Smooth muscle cell of the brain vasculature (primary cell): Measurements from ENCODE around the gene CFAP45.

Experiments used
- DNase-seq: peaks from one replicate; pipeline ENCODE4 v3.0.0-alpha.2; 2012; ENCODE audit warnings: low read depth, low spot score

The CFAP45 gene

GRCh38 chr1:159900086-159900680, at the start of gene CFAP45:
Gene CFAP45, minus strand, starts transcription at chr1:159900165. Its CDS starts 67 bp downstream, at chr1:159900098.
- no peak for DNase-seq

- DNase-seq, result no peak
Observed at GRCh38 chr1:159949123-159949522, 49.2 kb upstream of the CFAP45 start.

GRCh38 chr1:159947942-159948341, 48.0 kb upstream of the CFAP45 start:
- DNase-seq, result no peak

DNA sequence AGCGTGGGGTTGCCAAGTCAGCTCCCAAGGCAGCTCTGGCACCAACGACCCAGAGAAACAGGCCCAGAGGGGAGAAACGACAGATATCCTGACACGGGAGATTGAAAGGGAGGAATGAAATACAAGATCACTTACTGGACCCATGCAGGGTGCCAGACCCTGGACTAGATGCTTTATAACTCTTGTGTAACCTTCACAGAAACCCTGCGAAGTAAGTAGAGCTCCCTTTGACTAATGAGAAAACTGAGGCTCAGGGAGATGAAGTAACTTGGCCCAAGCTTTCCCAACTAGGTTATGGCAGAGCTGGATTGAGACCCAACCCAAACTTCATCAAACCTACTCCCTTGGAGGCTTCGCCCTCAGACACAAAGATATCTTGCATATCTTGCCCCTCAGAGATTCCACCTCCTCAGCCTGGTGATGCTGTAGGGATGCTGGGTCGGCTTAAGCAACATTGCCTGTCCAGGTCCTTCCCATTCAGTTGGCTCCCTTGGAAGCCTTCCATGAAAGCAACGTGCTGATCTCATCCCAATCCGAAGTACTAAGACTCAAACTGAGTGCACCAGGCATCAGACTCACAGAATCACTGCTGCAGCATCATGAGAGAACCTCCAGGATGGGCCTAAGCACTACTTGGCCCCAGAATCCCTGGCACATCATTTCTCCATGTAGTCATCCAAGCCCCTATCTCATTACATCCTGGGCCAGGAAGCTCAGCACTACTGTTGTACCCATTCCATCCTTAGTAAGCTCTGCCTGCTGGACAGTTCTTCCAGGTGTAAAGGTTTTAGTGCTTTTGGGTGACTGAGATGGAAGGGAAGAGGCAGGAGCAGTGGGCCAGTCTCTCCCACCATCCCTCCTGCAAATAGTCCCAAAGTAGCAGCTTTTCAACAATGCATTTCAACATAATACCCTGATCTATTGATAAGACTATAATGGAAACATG, 46.5 kb upstream of the CFAP45 start:
- DNase-seq, result no peak

GRCh38 chr1:159945483-159946241, 45.7 kb upstream of the CFAP45 start, which contains the start of gene IGSF9:
Gene IGSF9, minus strand, starts transcription at chr1:159945613. Its CDS starts 2,159 bp downstream, at chr1:159943454.
- peak; percentile 12 for DNase-seq

- no peak for DNase-seq
Observed at GRCh38 chr1:159944623-159945455, 44.9 kb upstream of the CFAP45 start.

- DNase-seq, result no peak
Observed at GRCh38 chr1:159943908-159944622, 44.1 kb upstream of the CFAP45 start.

GRCh38 chr1:159943278-159943640, 43.3 kb upstream of the CFAP45 start:
- DNase-seq, result no peak

DNA sequence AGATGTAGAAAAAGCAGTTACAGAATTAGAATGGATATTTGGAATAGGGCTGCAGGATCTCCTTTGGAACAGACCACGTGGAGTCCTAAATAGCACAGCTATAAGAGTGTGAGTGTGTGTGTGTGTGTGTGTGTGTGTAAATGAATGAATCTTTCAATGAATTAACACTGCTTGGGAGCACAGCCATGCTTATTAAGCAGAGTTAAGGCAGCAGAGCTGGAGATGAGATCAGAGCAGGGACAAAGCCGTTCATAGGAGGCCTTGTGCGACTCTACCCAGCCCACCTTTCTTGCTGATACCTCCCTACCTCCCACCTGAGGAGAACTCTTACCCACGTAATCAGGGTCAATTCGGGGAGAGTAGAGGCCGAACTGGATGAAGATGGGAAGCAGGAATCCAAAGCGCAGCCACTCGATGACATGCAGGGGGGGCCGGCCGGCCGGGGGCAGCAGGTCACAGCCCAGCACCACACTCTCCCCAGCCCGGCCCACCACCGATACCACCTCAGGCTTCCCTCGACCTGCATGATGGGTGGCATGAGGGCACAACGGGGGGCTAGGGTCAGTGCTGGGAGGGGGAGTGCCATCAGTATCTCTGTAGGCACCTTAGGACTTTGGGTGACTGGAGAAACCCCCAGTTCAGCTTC, 42.8 kb upstream of the CFAP45 start:
- DNase-seq, result no peak

DNA sequence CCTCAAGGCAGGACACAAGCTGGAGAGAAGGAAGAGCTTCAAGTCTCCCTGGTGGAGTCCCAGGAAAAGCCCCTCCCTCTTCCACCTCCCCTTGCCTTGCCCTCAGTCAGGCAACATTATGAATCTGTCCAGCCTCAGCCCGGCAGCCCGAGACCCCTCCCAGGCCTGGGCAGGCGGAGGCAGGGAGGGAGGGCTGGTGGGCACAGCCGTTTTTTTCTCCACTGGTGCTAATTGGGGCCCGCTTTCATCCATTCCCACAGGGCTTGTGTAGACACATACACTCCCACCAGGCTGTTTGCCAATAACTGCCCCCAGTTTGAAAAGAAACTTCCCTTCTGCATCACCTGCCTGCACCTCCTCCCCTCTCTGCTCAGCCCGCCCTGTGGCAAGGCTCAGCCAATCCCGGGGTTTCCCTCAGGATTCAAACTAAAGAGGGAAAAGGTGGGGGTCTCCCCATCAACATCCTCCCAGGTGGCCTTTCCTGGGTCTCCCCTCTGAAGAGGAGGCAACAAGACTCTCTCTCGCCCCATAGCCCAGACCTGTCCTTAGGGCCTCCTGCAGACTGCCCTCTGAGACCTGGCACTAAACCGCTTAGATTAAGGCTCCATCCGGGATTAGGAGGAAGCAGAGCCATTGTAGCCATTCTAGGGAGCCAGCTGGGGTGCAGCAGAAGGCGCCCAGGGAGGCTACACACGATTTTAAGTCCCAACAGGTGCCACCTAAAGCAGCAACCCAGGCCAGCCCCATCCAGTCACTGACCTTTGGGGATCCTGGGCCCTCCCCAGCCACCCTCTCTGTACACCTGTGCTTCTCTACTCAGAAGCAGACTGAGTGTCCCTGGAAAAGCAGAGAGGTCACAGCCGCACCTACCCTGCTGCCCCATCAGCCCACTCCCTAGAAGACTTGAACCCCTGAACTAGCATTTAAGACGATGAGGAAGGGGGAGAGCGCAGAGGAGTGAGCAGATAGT, 41.9 kb upstream of the CFAP45 start:
- DNase-seq, result no peak

GRCh38 chr1:159941141-159941540, 41.2 kb upstream of the CFAP45 start:
- no peak for DNase-seq

DNA sequence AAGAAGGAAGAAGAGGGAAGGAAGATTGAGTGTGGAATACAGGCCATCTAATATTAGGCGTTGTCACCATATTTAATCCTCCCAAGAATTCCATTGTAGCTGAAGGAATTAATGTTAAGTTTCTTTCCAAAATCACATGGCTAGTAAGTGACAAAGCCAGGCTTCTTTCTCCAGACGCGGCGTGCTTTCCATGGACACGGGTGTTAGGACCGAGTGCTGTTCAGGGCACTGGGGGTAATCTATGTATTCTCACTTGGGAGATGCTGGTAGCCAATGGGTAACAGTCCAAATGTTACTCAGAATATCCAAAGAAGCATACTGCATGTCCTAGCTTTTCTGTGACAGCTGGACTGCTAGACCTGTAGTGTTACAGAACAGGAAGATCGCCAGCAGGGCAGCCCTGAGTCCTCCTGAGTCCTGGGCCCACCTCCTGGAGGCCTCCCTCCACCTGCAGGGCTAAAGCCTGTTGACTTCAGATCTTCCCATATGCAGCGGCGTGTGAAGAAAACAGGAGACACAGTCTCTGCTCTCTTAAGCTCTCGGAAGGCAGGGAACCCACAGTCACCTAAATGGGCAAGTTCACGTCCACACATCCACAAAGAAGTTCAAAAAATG, 40.1 kb upstream of the CFAP45 start:
- DNase-seq, result no peak

GRCh38 chr1:159939678-159940002, 39.7 kb upstream of the CFAP45 start:
- DNase-seq, result no peak

DNA sequence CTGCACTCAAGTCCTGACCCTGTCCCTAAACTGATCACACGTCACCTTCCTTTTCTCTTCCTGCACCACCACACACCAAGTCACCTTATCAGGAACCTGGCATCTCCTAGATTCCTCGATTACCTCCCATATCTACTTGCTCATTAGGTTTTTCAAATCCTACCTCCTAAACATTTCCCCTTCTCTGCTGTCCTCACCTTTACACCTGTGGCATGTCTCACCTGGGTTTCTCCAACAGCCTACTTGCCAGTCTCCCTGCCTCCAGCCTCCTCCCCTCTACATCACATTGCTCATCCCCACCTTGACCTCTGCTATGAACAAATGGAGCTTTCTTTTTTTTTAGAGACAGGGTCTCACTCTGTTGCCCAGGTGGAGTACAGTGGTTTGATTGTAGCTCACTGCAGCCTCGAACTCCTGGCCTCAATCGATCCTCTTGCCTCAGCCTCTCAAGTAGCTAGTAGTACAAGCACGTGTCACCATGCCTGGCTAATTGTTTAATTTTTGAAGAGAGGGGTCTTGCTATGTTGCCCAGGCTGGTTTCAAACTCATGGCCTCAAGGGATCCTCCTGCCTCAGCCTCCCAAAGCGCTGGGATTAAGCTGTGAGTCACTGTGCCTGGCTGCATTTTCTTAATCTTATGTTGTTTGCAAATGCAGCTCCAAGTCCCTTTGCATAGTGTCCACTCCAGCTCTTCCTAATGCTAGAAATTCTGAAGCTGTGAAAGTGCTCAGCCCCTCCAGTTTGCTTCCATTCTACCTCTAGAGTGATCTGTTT, 39.1 kb upstream of the CFAP45 start:
- no peak for DNase-seq

- DNase-seq, result no peak
Observed at GRCh38 chr1:159938211-159938852, 38.4 kb upstream of the CFAP45 start.

DNA sequence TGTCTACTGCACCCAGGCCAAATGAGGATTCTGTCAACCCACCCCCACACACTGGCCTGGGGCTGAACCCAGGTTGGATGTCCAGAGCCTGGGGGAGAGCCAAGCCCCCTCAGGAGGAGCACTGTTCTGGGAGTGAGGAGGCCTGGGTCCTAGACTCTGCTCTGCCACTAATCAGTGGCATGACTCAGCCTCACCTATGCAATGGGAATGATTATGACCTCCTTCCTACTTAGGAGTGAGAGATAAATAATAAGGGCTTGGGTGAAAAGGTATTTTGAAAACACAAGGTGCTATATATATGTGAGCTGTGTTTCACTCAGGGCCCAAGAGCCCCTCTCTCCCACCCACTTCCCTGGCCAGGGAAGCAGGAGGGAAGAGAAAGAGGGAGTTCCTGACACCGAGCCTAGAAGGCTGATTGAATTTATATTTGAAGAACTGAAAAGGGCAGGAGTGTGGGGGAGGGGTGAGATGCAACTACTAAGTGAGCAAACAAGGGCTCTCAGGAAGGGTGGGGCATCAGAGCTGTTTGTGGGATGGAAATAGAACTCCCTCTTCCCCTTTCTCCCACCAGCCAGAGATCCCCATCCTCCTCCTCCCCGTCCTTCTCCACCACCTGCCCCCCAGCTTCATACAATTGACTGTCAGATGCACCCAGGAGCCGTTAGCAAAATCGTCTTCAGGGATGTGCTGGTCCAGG, 37.2 kb upstream of the CFAP45 start:
- no peak for DNase-seq
